Activated CD4-positive, alpha-beta T cell treated with anti-CD3 and anti-CD28 coated beads, Interleukin-2, amount 50 U/mL, for 1 hour (primary cell): ENCODE data around the gene MESP2.

Experiments
- DNase-seq: peaks from one replicate; pipeline ENCODE4 v3.0.0-alpha.2; 2020

The MESP2 gene

GRCh38 chr15:89820666-89821611 is 44.8 kb downstream of the MESP2 start:
- DNase-seq = no peak

DNA sequence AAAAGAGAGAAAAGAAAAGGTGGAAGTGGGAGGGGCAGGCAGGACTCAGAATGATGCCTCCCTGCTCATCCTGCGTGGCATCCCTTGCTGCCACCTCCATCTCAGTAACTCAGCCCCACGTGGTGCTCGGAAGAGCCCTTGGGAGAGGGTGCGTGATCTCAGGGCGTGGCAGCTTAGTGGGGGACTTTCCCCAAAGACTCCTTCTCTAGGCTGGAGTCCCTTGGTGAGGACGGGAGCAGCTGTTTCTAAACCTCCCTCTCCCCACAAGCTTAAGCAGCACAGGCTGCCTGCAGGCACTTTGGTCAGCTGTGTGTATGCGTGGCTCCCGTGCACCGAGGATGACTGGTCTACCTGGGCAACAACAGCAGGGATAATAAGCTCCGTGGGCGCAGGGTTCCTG is 45.9 kb downstream of the MESP2 start:
- DNase-seq = no peak

GRCh38 chr15:89822611-89822950 is 46.4 kb downstream of the MESP2 start:
- DNase-seq = no peak

- DNase-seq = no peak
Observed at GRCh38 chr15:89822951-89823711, 47.0 kb downstream of the MESP2 start.

DNA sequence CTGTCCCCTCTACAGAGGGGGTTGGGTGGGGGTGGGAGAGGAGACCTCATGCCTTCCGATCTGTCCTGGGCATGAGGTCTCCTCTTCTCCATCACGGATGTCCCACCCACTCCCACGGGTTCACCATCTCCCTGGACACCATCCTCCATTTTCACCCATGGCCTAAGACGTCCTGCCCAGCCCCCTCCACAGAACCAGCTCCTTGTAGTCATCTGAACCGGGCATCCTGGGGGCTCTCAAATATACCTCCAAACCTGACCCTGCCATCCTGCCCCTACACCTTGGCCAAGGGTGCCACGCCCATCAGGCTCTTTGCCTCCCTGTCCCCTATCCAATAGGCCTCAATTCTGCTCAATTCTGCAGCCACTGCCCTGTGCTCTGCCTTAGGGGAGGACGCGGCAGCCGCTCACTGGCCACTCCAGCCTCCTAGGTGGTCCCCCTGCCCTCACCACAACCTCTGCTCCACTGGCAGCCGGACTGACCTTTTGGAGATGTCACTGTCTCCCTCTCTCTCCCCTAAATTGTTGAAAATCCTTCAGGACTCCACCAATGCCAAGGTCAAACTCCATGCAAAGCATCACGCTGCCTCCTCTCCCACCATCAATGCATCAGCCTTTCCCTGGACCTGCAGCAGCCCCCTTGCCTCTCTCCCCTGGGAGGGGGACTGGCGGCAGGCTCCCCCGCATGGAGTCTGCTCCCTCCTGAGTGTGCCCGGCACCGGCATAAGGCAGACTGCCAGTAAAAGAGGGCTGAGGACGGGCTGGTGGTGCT is 47.9 kb downstream of the MESP2 start:
- DNase-seq = no peak

DNA sequence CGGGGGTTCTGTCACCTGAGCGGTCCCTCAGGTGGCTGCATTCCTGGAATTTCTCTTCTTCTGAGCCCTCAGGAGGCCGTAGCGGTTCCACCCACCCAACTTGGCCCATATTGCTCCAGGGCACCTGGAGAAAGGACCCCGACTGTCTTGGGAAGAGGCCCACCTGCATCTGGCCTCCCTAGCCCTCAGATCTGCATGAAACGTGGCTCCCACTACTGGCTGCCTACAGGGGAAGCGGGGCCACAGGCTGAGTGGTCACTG is 48.4 kb downstream of the MESP2 start:
- DNase-seq = no peak

DNA sequence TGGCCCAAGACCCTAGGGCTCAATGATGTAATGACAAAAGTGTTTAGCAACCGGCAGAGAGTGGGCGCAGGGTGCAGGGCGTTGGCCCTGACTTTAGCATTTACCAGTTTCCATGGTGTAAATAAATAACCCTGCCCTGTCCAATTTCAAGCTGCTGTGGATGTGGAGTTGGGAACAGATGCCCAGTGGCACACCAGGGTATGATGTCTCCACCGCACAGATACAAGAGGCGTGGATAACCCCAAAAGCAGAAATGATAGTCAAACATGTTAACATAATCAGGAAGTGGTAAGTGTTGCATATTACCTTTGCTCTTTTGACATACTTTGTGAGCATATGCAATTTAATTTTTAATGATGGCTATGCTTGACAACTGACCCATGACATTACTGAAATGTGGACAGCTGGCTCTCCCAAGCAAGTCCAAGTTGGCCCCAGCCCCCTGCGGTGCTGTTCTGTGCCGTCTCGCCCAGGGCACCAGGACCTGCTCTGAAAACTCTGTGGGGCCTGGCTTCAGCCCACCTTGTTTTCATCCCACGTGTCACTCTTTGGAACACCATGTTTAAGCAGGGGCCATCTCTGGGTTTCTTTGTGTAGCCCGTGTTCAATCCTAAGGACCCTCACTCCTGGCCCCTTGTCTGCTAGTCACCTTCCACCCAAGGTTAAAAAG is 49.3 kb downstream of the MESP2 start:
- DNase-seq = no peak

DNA sequence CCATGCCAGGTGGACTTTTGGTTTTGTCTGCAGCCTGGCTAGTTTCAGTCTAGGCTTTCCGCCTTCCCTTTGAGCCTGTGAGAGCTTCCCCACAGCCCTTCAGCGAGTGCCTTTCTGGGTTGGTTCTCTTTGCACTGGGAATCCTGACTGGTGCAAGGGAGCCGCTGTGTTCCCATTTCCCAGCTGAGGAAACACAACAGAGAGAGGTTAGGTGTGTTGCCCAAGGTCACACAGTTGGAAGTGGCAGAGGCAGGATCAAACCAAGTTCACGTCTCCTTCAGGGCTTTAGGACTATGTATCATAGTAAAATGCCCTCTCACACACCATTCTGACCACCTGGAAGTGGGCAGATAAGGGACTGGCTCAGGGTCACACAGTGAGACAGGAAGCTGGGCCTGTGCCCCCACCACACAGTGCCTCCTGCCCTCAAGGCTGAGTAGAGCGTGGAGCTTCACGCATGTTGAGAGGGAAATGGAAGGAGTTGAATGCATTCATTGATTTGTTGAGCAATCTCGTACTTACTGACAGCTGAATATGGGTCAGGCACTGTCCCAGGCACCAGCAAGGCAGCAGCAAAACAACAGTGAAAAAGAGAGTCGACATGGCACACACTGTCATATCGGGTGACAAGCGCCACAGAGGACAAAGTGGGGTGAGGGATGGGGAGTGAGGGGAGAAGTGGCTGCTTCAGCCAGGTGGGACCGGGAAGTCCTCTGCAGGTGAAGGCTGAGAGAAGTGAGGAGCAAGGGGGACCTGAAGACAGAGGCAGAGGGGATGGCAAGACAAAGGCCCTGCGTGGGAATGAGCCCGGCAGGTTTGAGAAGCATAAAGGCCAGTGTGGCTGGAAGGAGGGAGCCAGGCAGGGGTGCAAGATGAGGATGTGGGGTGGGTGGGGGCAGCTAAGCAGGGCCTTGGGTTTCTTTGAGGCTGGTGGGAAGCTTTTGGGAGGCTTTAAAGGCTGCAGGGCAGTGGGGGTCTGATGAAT is 50.8 kb downstream of the MESP2 start:
- DNase-seq = no peak

GRCh38 chr15:89827829-89828228 is 51.7 kb downstream of the MESP2 start:
- no peak for DNase-seq
